ENCODE measurements around the gene ZNF133.
"Not testable (repeated sequence)": the region's sequence is repeated elsewhere in the genome, so short reads cannot be mapped to it uniquely, and the experiment has no call there.

ZNF133 gene

GRCh38 chr20:18287915-18288748 is at the start of gene ZNF133:
TSS of gene ZNF133 (plus strand) at chr20:18288527. CDS start at chr20:18305687, 17,160 bp downstream.
- Mint-ChIP-seq H3K27me3 (peaks cover 21% of the 10 kb centered on the region), H3K27ac (peak within 1 kb of the TSS; percentile 100), H3K36me3 (ENCODE audit: low read depth) (peaks cover 43% of the 10 kb centered on the region), H3K9me3 (peaks cover 21% of the 10 kb centered on the region), H3K4me1 (ENCODE audit: low read depth) (peaks cover 24% of the 10 kb centered on the region), H3K4me3 (peak within 1 kb of the TSS; percentile 93)
- peak; percentile 99 for DNase-seq

DNA sequence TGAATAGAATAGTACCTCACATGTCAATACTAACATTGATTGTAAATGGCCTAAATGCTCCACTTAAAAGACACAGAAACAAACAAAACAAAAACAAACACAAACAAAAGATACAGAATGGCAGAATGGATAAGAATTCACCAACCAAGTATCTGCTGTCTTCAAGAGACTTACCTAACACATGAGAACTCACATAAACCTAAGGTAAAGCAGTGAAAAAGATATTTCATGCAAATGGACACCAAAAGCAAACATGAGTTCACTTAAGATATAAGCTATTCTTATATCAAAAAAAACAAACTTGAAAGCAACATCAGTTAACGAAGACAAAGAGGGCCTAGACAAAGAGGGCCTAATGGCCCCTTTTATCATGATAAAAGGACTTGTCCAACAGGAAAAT is 47.3 kb upstream of the ZNF133 start:
- no peak overlapping the region for H3K27ac Mint-ChIP-seq
- DNase-seq = no peak
- peaks cover 4% of the 10 kb centered on the region for H3K9me3 Mint-ChIP-seq
- no peaks in the 10 kb centered on the region for H3K36me3 Mint-ChIP-seq (ENCODE audit: low read depth)
- H3K4me3 Mint-ChIP-seq = no peak overlapping the region
- H3K4me1 Mint-ChIP-seq (ENCODE audit: low read depth) = no peaks in the 10 kb centered on the region
- peaks cover 57% of the 10 kb centered on the region for H3K27me3 Mint-ChIP-seq

DNA sequence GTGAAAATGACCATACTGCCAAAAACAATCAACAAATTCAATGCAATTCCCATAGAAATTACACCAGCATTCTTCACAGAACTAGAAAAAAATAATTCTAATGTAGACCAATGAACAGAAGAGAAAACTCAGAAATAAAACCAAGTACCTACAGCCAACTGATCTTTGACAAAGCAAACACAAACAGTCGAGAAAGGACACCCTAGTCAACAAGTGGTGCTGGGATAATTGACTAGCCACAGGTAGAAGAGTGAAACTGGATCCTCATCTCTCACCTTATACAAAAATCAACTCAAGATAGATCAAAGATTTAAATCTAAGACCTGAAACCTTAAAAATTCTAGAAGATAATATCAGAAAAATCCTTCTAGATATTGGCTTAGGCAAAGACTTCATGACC is 44.5 kb upstream of the ZNF133 start:
- H3K36me3 Mint-ChIP-seq (ENCODE audit: low read depth) = no peaks in the 10 kb centered on the region
- peaks cover 59% of the 10 kb centered on the region for H3K27me3 Mint-ChIP-seq
- H3K9me3 Mint-ChIP-seq = peaks cover 4% of the 10 kb centered on the region
- no peaks in the 10 kb centered on the region for H3K4me1 Mint-ChIP-seq (ENCODE audit: low read depth)
- no peak overlapping the region for H3K4me3 Mint-ChIP-seq
- DNase-seq = no peak
- H3K27ac Mint-ChIP-seq = no peak overlapping the region

GRCh38 chr20:18248545-18248944 is 39.8 kb upstream of the ZNF133 start:
- not testable (repeated sequence) for H3K36me3 Mint-ChIP-seq (ENCODE audit: low read depth); H3K4me3 Mint-ChIP-seq; H3K27ac Mint-ChIP-seq; DNase-seq; H3K9me3 Mint-ChIP-seq; H3K4me1 Mint-ChIP-seq (ENCODE audit: low read depth)
- H3K27me3 Mint-ChIP-seq = peaks cover 18% of the 10 kb centered on the region

- Mint-ChIP-seq H3K4me1 (ENCODE audit: low read depth) (no peaks in the 10 kb centered on the region), H3K4me3 (no peak overlapping the region), H3K27me3 (peaks cover 7% of the 10 kb centered on the region), H3K27ac (no peak overlapping the region), H3K9me3 (no peaks in the 10 kb centered on the region), H3K36me3 (ENCODE audit: low read depth) (no peaks in the 10 kb centered on the region)
- DNase-seq = no peak
Measured at GRCh38 chr20:18250217-18250616, 38.1 kb upstream of the ZNF133 start.

DNA sequence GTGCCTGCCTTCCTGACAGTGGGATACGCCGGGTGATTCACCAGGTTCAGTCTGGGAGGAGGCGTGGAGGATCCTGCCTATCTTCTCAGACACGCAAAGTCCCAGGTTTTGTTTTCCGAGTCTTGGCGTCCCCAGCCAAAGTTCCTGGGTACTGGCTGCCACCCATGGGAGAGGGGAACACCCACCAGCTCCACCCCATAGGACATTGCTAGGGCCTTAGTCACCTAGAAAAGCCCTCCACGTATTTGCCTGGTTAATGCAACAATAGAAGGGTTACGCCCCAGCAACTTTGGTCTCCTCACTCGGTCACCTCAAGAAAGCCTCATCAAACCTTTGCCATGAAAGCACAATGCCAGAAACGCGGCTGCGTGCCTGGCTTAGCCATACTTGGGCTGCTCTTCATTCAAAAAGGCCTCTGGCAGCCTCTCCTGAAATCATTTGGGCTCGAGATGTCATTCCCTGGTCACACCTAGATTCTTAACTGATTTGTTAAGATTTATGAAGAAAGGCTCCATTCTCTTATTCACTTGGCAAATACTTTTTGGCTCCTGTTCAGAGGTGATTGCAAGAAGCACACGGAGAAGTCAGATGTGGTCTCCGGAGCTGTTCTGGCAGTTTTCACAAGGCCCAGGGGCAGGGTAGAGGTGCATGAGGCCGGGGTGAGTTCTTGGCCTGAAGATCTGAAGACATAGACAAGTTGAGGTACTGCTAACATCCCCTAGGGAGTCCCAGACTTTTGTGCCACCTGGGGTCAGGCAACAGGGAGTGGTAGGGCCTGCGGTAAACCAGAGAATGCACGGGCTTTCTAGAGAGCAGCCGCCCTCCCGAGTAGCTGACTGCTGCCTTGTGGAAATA is 35.5 kb upstream of the ZNF133 start:
- H3K27me3 Mint-ChIP-seq = no peaks in the 10 kb centered on the region
- no peak overlapping the region for H3K27ac Mint-ChIP-seq
- no peaks in the 10 kb centered on the region for H3K36me3 Mint-ChIP-seq (ENCODE audit: low read depth)
- no peak overlapping the region for H3K4me3 Mint-ChIP-seq
- H3K9me3 Mint-ChIP-seq = no peaks in the 10 kb centered on the region
- no peak for DNase-seq
- H3K4me1 Mint-ChIP-seq (ENCODE audit: low read depth) = no peaks in the 10 kb centered on the region

- H3K9me3 Mint-ChIP-seq = no peaks in the 10 kb centered on the region
- no peak overlapping the region for H3K4me3 Mint-ChIP-seq
- H3K4me1 Mint-ChIP-seq (ENCODE audit: low read depth) = no peaks in the 10 kb centered on the region
- DNase-seq = no peak
- H3K36me3 Mint-ChIP-seq (ENCODE audit: low read depth) = no peaks in the 10 kb centered on the region
- H3K27ac Mint-ChIP-seq = no peak overlapping the region
- no peaks in the 10 kb centered on the region for H3K27me3 Mint-ChIP-seq
Measured at GRCh38 chr20:18254615-18255014, 33.7 kb upstream of the ZNF133 start.

DNA sequence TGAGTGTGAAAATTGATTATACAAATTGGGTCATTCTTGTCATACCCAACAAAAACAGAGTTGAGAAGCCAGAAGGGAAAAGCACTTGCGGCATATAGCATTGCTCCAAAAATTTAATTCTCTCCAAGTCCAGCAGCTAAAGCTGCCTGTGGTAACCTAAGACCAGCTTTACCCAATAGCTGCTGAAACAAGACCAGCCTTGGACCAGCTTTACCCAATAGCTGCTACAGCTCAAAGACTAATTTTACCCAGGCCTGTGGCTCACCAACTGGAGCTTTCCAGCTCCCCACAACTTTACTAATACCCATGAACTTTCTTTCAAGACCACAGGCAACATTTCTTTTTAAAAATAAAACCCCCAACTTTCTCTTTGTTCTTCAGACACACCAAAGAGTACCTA is 32.8 kb upstream of the ZNF133 start:
- Mint-ChIP-seq H3K4me1 (ENCODE audit: low read depth) (no peaks in the 10 kb centered on the region), H3K4me3 (no peak overlapping the region), H3K27ac (no peak overlapping the region), H3K36me3 (ENCODE audit: low read depth) (no peaks in the 10 kb centered on the region), H3K9me3 (no peaks in the 10 kb centered on the region), H3K27me3 (peaks cover 2% of the 10 kb centered on the region)
- DNase-seq = no peak

DNA sequence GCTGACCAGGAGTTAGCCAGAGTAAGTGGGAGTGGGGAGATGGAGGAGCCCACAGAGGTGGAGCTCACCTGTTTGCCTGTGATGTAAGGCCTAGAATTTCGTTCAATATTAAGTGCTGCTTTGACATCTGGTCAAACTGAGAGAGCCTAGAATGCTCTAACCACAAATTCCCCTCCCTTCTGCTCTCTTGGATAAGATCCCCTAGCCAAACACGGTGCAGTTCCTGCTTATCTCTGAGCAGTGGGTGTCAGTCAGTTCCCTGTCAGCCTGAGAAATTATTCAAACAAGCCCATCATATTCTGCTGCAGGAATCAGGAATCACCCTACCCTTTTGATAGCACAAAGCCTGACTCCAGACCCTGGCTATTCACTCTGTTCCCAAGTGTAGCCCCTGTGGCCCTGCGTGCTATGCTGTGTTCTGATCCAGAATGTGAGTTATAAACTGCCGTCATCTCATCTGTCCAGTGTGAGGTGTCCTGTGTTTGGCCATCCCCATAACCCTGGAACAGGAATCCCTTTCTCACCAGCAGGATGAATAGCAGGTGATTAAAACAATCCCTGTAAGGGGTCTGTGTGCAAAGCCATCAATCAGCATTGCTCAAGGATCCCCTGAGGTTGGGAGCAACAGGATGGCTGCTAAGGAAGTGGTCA is 31.8 kb upstream of the ZNF133 start:
- Mint-ChIP-seq H3K27me3 (peaks cover 2% of the 10 kb centered on the region), H3K4me3 (no peak overlapping the region), H3K36me3 (ENCODE audit: low read depth) (no peaks in the 10 kb centered on the region), H3K9me3 (no peaks in the 10 kb centered on the region), H3K27ac (no peak overlapping the region), H3K4me1 (ENCODE audit: low read depth) (no peaks in the 10 kb centered on the region)
- no peak for DNase-seq

GRCh38 chr20:18258126-18258860 is 30.0 kb upstream of the ZNF133 start:
- Mint-ChIP-seq H3K9me3 (no peaks in the 10 kb centered on the region), H3K27me3 (peaks cover 5% of the 10 kb centered on the region), H3K4me3 (no peak overlapping the region), H3K36me3 (ENCODE audit: low read depth) (no peaks in the 10 kb centered on the region), H3K4me1 (ENCODE audit: low read depth) (no peaks in the 10 kb centered on the region), H3K27ac (no peak overlapping the region)
- no peak for DNase-seq

DNA sequence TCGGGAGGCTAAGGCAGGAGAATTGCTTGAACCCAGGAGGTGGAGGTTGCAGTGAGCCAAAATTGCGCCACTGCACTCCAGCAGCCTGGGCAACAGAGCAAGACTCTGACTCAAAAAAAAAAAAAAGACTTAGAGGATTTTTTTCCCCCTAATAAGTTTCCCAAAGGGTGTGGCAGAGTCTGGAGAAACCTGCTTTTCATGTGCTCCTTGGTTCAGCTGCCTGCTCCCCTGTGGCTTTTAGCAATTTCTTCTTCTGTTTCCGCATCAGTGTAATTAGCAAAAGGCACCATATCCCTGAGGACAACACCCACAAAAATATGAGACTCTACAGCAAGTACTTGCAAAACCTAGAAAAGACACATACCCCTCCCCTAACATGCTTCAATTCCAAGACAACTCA is 28.6 kb upstream of the ZNF133 start:
- H3K36me3 Mint-ChIP-seq (ENCODE audit: low read depth) = no peaks in the 10 kb centered on the region
- no peak overlapping the region for H3K4me3 Mint-ChIP-seq
- no peaks in the 10 kb centered on the region for H3K9me3 Mint-ChIP-seq
- no peak overlapping the region for H3K27ac Mint-ChIP-seq
- no peaks in the 10 kb centered on the region for H3K4me1 Mint-ChIP-seq (ENCODE audit: low read depth)
- H3K27me3 Mint-ChIP-seq = peaks cover 5% of the 10 kb centered on the region
- DNase-seq = no peak

- H3K36me3 Mint-ChIP-seq (ENCODE audit: low read depth) = no peaks in the 10 kb centered on the region
Measured at GRCh38 chr20:18263723-18264122, 24.6 kb upstream of the ZNF133 start.

GRCh38 chr20:18265441-18265840 is 22.9 kb upstream of the ZNF133 start:
- H3K9me3 Mint-ChIP-seq = no peaks in the 10 kb centered on the region
- DNase-seq = no peak
- H3K27me3 Mint-ChIP-seq = peaks cover 21% of the 10 kb centered on the region
- H3K4me1 Mint-ChIP-seq (ENCODE audit: low read depth) = no peaks in the 10 kb centered on the region
- no peak overlapping the region for H3K4me3 Mint-ChIP-seq
- no peaks in the 10 kb centered on the region for H3K36me3 Mint-ChIP-seq (ENCODE audit: low read depth)
- H3K27ac Mint-ChIP-seq = no peak overlapping the region

More at GRCh38 chr20:18263723-18264122, 24.6 kb upstream of the ZNF133 start:
- H3K9me3 Mint-ChIP-seq = no peaks in the 10 kb centered on the region
- H3K4me3 Mint-ChIP-seq = no peak overlapping the region
- no peak for DNase-seq
- peaks cover 21% of the 10 kb centered on the region for H3K27me3 Mint-ChIP-seq
- H3K4me1 Mint-ChIP-seq (ENCODE audit: low read depth) = no peaks in the 10 kb centered on the region
- no peak overlapping the region for H3K27ac Mint-ChIP-seq

- Mint-ChIP-seq H3K27me3 (peaks cover 27% of the 10 kb centered on the region), H3K27ac (no peak overlapping the region), H3K36me3 (ENCODE audit: low read depth) (no peaks in the 10 kb centered on the region), H3K4me3 (no peak overlapping the region), H3K9me3 (no peaks in the 10 kb centered on the region), H3K4me1 (ENCODE audit: low read depth) (no peaks in the 10 kb centered on the region)
- DNase-seq = no peak
Measured at GRCh38 chr20:18266282-18266681, 22.0 kb upstream of the ZNF133 start.
